Measurements from ENCODE around the gene PHEX. TPM values are rescaled to one million over a fixed set of nuclear protein-coding genes. Genes with fewer than 3 reads are reported as not detected.

PHEX gene
- polyA plus RNA-seq, 10 donors: 0.56 to 3.9 (median 0.97) TPM

- peak; percentile 69 to 85 (median 75) for DNase-seq
Measured at GRCh38 chrX:22105231-22105630, 73.1 kb downstream of the PHEX start.

GRCh38 chrX:22105971-22106370 is 73.8 kb downstream of the PHEX start:
- DNase-seq: no peak

DNA sequence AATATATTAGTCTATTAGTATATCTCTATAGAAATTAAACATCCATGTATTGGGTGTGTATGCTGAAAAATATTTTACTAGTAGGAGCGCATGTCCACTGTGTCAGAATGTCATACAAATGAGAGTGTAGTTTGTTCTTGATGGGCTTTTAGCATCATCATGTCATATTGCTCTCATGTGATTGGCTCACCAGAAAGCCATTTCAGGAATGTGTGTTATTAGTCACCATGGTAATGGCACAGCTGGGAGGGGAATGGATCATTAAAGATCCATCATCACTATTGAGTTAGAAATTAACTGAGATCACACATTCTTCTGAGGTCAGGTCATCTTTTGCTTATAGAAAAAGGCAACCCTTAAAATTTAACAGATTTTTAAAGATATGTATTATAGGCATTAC is 77.3 kb downstream of the PHEX start:
- DNase-seq: peak in 1 of 3 donors; percentile 48

DNA sequence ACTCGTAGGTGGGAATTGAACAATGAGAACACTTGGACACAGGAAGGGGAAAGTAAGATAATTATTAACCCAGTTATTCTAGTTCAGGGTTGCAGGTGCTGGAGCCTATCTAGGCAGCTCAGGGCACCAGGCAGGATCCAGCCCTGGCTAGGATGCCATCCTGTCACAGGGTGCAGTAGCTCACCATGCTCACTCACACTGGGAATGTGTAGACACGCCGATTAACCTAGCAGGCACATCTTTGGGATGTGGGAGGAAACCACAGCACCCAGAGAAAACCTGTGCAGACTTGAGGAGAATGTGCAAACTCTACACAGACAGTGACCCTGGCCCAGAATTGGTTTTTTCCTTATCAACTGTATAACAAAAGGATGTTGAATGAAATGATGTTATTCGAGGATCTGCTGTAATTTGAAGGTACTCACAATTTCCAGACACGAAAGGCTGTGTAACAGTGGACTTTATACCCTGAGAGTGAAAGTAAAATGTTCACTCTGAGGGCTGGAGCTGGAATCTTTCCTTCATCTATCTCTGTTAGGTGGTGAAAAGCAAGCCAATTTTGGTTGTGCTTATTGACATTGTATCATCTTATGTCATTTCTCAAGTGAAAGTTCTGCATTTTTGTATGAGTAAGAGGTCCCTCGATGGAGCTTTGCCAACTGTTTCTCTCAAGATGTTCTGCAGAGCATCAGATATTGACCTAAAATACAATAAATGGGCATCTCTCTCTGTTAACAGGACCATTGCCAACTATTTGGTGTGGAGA is 78.8 kb downstream of the PHEX start:
- peak in 2 of 3 donors; percentile 43 to 51 for DNase-seq

GRCh38 chrX:22116605-22117546 is 84.8 kb downstream of the PHEX start:
- no peak for DNase-seq

DNA sequence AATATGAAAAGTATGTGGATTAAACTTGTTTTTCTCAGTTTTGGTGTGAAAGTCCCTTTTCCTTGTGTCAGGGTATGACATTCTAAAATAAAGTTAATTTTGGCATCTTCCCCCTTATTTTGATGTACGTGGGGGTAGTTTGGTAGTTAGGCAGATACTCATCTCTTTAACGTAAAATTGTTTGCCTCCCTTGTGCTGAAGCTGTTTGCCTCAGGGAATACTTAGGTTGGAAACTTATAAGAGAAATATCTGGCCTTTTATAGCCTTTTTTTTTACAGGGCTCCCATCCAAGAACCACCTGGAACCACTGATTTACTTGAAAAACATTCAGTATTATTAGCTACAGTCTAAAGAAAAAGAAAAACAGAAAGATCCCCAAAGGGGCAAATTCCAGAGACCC is 85.5 kb downstream of the PHEX start:
- no peak for DNase-seq

- no peak for DNase-seq
Measured at GRCh38 chrX:22118161-22118830, 86.2 kb downstream of the PHEX start.

GRCh38 chrX:22121161-22121560 is 89.0 kb downstream of the PHEX start:
- DNase-seq: no peak

DNA sequence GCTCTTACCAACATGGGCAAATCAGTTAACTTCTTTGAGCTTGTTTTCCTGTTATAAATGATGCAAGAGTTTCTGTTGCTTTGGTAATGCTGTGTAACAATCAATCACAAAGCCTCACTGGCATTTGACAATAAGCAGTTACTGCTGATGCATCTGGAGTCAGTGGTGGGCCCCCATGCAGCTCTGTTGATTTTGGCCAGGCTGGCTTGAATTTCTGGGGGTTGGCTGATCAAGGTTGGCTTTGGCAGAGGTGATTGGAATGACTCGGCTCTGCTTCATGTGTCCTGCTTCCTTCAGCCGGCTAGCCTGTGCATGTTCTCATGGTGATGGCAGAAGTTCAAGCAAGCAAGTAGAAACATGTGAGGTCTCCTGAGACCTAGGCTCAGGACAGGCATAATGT is 90.4 kb downstream of the PHEX start:
- peak in 2 of 3 donors; percentile 39 to 62 for DNase-seq

- no peak for DNase-seq
Measured at GRCh38 chrX:22124098-22124497, 92.0 kb downstream of the PHEX start.

DNA sequence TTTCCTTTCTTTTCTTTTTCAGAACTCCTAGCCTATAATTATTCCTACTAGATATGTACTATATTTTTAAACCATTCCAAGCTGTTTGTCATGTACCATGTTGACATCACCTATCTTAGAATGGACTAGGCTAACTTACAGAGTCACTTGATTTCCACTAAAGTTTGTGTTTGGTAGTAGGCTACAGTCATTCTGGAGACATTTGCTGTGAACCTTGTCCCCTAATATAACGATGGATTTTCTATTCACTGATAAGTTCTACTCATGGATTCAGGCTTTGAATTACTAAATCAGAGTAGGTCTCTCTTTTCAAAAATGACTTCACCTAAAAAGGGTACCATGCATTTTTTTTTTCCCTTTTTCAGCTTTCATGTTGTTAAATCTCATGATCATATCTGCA is 93.4 kb downstream of the PHEX start:
- no peak for DNase-seq

DNA sequence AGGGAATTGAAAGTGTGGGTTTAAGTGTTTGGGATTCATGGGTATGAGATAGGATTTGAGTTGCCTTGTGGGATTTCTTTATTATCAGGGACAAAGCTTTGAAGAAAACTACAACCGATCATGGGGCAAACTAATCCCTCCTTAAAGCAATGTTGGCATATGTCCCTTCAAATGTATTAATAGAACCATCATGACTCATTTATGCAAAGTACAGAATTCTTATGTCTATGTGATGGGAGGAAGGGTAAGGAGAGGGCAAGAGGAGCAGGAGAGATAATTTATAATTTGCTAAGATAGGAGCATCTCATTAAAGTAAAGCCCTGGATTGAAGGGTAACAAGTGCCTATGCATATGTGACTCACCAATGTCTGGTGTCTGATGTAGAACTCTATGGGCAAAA is 94.2 kb downstream of the PHEX start:
- no peak for DNase-seq

- no peak for DNase-seq
Measured at GRCh38 chrX:22128961-22129360, 96.8 kb downstream of the PHEX start.

DNA sequence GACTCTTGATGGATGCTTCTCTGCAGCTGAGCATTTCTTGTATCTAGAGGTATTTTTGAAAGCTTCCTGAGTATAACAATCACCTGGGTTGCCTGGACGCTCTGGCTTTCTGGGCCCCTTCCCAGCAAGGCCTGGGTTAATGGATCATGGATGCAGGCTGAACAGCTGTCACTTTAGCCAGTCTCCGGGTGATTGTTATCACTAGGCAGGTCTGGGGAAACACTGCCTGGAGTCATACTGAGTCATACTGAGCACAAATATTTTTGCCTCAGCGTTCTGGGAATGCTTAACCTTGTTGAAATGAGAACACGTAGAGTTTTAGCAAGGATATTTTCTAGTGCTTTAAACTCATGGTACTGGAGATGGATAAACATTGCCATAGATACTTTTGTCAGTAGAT is 102.6 kb downstream of the PHEX start:
- DNase-seq: peak in 1 of 3 donors; percentile 41

- peak in 1 of 3 donors; percentile 36 for DNase-seq
Measured at GRCh38 chrX:22135171-22135711, 103.1 kb downstream of the PHEX start.

GRCh38 chrX:22135994-22136684 is 104.0 kb downstream of the PHEX start:
- DNase-seq: peak; percentile 31 to 59 (median 45)

DNA sequence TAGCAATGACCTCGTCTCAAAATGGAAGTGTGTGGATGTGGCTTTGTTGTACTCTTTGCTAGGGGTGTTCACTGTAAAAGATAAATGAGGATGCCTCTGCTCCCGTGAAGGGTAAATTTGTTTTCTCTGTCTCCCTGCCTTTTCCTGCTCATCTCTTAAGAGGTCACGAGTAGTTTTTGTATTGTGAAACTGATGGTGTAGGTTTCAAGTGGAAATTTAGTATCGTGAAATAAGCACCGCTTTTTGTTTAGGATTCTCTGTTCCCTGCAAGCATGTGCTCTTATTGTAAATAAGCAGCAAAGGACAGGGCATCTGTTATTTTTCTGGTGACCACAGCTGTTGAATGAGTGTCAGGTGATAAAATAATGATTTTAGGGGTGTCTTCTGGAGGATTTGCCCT is 104.6 kb downstream of the PHEX start:
- DNase-seq: no peak

GRCh38 chrX:22139822-22140221 is 107.7 kb downstream of the PHEX start:
- DNase-seq: no peak

GRCh38 chrX:22141047-22141730 is 109.1 kb downstream of the PHEX start:
- DNase-seq: no peak

DNA sequence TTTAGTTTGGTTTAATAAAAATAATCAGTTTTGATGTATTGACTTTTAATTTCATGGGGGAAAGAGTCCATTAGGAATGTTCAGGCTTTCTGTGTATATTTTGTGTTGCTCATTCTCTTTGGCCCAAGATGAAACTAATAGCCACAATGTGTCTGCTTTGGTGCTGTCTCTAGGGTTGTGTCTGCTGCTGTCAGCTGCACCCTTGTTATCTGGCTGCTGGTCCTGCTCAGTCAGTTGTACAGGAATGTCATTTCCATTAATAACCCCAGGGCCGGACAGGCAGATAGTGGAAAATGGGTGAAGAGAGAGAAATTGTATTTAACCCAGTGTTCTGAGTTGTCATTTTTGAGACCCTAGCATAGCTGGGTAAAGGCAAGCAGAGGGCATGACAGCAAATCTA is 115.1 kb downstream of the PHEX start:
- no peak for DNase-seq

DNA sequence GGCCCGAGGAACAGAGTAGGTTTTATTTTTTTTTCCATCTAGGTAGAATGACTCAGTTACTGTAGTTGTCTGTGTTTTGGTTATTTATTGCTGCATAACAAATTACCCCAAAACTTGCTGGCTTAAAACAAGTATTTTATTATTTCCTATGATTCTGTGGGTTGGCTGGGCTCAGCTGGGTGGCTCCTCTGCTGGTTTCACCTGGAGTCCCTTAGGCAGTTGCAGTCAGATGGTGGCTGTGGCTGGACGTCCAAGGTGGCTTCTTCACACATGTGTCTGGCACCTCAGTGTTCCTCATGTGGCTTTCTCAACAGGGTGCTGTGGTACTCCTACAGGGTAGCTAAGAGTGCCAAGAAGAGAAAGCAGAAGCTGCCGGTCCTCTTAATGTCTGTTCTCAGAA is 115.8 kb downstream of the PHEX start:
- no peak for DNase-seq

Data from muscle of back (tissue), 11 donors.